HL-60 (cell line): ENCODE results near the gene CACNA1E.

Experiments used
- DNase-seq, 2 experiments: peaks; one replicate each; pipeline ENCODE4 v3.0.0-alpha.2; 2010 to 2020; ENCODE audit warnings: low read depth in 1 of 2, low spot score in 1 of 2
- H3K27ac ChIP-seq: fragments of 250-450 bp; sonication (Bioruptor Pico); replicated peaks from 2 replicates; pipeline ENCODE4 v1.5.1; 2020; ENCODE audit warnings: mild to moderate bottlenecking, moderate library complexity
- H3K27me3 ChIP-seq: fragments of 250-450 bp; sonication (Bioruptor Pico); 2 replicates; pipeline ENCODE4 v1.5.1; 2021; ENCODE audit warnings: mild to moderate bottlenecking, moderate library complexity; ENCODE audit not compliant: insufficient read depth, poor library complexity, severe bottlenecking
- H3K4me3 ChIP-seq: replicated peaks from 2 replicates; pipeline ENCODE4 v1.5.1; 2011; ENCODE audit warnings: mild to moderate bottlenecking, control low read depth, low read length; ENCODE audit not compliant: insufficient read depth
- GABPA ChIP-seq: IDR thresholded peaks from 2 replicates; pipeline ENCODE4 v1.6.1; 2012; ENCODE audit warnings: low read depth
- POLR2AphosphoS5 ChIP-seq: IDR thresholded peaks from 2 replicates; pipeline ENCODE4 v1.6.1; 2012; ENCODE audit warnings: low read depth
- SPI1 ChIP-seq: IDR thresholded peaks from 2 replicates; pipeline ENCODE4 v1.6.1; 2012; ENCODE audit warnings: low read depth, mild to moderate bottlenecking, borderline replicate concordance
- TF ChIP-seq, protein P1 (sequence below): IDR thresholded peaks from 2 replicates; pipeline ENCODE4 v1.6.1; 2012; ENCODE audit warnings: low read depth; ENCODE audit not compliant: insufficient replicate concordance
- TF ChIP-seq, protein P2 (sequence below): IDR thresholded peaks from one replicate; pipeline ENCODE4 v1.5.1; 2011; ENCODE audit warnings: low read length, control low read depth, inconsistent platforms; ENCODE audit not compliant: insufficient read depth

CACNA1E gene

GRCh38 chr1:181651276-181651675 lies 168.0 kb downstream of the CACNA1E start:
- TF ChIP-seq, protein P1, sequence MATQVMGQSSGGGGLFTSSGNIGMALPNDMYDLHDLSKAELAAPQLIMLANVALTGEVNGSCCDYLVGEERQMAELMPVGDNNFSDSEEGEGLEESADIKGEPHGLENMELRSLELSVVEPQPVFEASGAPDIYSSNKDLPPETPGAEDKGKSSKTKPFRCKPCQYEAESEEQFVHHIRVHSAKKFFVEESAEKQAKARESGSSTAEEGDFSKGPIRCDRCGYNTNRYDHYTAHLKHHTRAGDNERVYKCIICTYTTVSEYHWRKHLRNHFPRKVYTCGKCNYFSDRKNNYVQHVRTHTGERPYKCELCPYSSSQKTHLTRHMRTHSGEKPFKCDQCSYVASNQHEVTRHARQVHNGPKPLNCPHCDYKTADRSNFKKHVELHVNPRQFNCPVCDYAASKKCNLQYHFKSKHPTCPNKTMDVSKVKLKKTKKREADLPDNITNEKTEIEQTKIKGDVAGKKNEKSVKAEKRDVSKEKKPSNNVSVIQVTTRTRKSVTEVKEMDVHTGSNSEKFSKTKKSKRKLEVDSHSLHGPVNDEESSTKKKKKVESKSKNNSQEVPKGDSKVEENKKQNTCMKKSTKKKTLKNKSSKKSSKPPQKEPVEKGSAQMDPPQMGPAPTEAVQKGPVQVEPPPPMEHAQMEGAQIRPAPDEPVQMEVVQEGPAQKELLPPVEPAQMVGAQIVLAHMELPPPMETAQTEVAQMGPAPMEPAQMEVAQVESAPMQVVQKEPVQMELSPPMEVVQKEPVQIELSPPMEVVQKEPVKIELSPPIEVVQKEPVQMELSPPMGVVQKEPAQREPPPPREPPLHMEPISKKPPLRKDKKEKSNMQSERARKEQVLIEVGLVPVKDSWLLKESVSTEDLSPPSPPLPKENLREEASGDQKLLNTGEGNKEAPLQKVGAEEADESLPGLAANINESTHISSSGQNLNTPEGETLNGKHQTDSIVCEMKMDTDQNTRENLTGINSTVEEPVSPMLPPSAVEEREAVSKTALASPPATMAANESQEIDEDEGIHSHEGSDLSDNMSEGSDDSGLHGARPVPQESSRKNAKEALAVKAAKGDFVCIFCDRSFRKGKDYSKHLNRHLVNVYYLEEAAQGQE, result no peak
- TF ChIP-seq, protein P2, sequence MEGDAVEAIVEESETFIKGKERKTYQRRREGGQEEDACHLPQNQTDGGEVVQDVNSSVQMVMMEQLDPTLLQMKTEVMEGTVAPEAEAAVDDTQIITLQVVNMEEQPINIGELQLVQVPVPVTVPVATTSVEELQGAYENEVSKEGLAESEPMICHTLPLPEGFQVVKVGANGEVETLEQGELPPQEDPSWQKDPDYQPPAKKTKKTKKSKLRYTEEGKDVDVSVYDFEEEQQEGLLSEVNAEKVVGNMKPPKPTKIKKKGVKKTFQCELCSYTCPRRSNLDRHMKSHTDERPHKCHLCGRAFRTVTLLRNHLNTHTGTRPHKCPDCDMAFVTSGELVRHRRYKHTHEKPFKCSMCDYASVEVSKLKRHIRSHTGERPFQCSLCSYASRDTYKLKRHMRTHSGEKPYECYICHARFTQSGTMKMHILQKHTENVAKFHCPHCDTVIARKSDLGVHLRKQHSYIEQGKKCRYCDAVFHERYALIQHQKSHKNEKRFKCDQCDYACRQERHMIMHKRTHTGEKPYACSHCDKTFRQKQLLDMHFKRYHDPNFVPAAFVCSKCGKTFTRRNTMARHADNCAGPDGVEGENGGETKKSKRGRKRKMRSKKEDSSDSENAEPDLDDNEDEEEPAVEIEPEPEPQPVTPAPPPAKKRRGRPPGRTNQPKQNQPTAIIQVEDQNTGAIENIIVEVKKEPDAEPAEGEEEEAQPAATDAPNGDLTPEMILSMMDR, result no peak
- TF ChIP-seq POLR2AphosphoS5, result no peak
- no peak for TF ChIP-seq GABPA
- no peak for TF ChIP-seq SPI1
- Histone ChIP-seq H3K4me3 (no peak overlapping the region), H3K27ac (no peak overlapping the region), H3K27me3 (no peaks in the 10 kb centered on the region)
- DNase-seq, result no peak

- H3K27me3 ChIP-seq, result no peaks in the 10 kb centered on the region
- TF ChIP-seq GABPA, result no peak
- TF ChIP-seq SPI1, result no peak
- TF ChIP-seq, protein P1, result no peak
- TF ChIP-seq, protein P2, result no peak
- no peak for TF ChIP-seq POLR2AphosphoS5
- no peak overlapping the region for H3K4me3 ChIP-seq
- H3K27ac ChIP-seq, result no peak overlapping the region
- DNase-seq, result no peak
Measured at GRCh38 chr1:181655756-181656155, 172.4 kb downstream of the CACNA1E start.

DNA sequence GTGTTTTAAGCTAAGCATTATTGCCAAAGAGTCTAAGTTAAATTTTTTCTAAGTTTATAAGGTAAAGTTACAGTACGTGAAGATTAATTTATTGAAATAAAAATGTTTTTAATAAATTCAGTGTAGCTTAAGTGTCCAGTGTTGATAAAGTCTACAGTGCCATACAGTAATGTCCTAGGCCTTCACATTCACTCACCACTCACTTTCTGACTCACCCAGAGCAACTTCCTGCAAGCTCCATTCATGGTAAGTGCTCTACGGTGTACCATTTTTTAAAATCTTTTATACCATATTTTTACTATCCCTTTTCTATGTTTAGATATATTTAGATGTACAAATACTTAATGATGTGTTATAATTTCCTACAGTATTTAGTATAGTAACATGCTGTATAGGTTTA lies 173.2 kb downstream of the CACNA1E start:
- TF ChIP-seq POLR2AphosphoS5 (no peak), GABPA (no peak)
- H3K27me3 ChIP-seq, result no peaks in the 10 kb centered on the region
- no peak overlapping the region for H3K4me3 ChIP-seq
- no peak overlapping the region for H3K27ac ChIP-seq
- DNase-seq, result no peak

DNA sequence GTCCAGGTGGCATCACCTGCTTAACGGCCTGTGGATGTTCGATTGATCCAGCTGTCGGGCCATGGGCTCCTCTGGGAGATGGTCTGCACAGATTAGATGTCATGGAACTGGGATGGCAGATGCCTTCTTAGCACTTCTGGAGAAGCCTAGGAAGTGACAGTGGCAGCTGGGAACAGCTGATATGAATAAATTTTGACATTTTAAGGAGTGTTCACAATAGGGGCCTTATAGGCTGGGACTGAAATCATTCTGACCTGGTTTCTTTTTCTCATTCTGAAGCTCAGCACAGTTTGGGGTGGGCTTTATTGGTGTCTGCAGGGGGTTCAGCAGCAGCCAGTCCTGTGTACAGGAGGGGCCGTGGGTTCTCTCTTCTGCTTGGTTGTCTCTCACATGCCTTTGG lies 175.3 kb downstream of the CACNA1E start:
- Histone ChIP-seq H3K27me3 (no peaks in the 10 kb centered on the region), H3K4me3 (no peak overlapping the region), H3K27ac (no peak overlapping the region)
- DNase-seq, result no peak
- TF ChIP-seq, protein P1, result no peak
- no peak for TF ChIP-seq SPI1
- TF ChIP-seq, protein P2, result no peak
- no peak for TF ChIP-seq GABPA
- no peak for TF ChIP-seq POLR2AphosphoS5
